DOHH2 (cell line): ENCODE results near the gene FOXC2.

ENCODE experiments used
- H3F3A ChIP-seq: fragments of 200-600 bp; sonication (generic), shearing (Covaris generic); 2 replicates; pipeline ENCODE4 v1.6.0; 2016; ENCODE audit warnings: antibody characterized with exemption, mild to moderate bottlenecking; ENCODE audit not compliant: control insufficient read depth, insufficient read depth
- H3K27ac ChIP-seq: fragments of 200-600 bp; sonication (generic); 2 replicates; pipeline ENCODE4 v1.5.1; 2014; ENCODE audit warnings: low read depth, mild to moderate bottlenecking, low read length, moderate library complexity
- H3K27me3 ChIP-seq: fragments of 200-600 bp; sonication (generic); 2 replicates; pipeline ENCODE4 v1.6.1; 2014; ENCODE audit warnings: mild to moderate bottlenecking, low read length, mixed read lengths; ENCODE audit not compliant: control insufficient read depth
- H3K36me3 ChIP-seq: fragments of 200-600 bp; sonication (generic); 2 replicates; pipeline ENCODE4 v1.6.1; 2014; ENCODE audit warnings: mild to moderate bottlenecking, low read length, moderate library complexity, mixed read lengths; ENCODE audit not compliant: control insufficient read depth
- H3K4me1 ChIP-seq: fragments of 200-600 bp; sonication (generic); 2 replicates; pipeline ENCODE4 v1.6.1; 2014; ENCODE audit warnings: mild to moderate bottlenecking, low read length, mixed read lengths; ENCODE audit not compliant: control insufficient read depth
- H3K4me2 ChIP-seq: fragments of 200-600 bp; sonication (generic); 2 replicates; pipeline ENCODE4 v1.6.0; 2014; ENCODE audit warnings: mild to moderate bottlenecking, low read length, moderate library complexity
- H3K4me3 ChIP-seq: fragments of 200-600 bp; sonication (generic); 2 replicates; pipeline ENCODE4 v1.5.1; 2014; ENCODE audit warnings: mild to moderate bottlenecking, low read length, mixed read lengths
- H3K79me2 ChIP-seq: fragments of 200-600 bp; sonication (generic); 2 replicates; pipeline ENCODE4 v1.6.1; 2014; ENCODE audit warnings: mild to moderate bottlenecking, low read length, mixed read lengths; ENCODE audit not compliant: control insufficient read depth
- H3K9me2 ChIP-seq: fragments of 200-600 bp; sonication (generic); replicated peaks from 2 replicates; pipeline ENCODE4 v1.6.1; 2014; ENCODE audit warnings: mild to moderate bottlenecking, low read length, mixed read lengths; ENCODE audit not compliant: control insufficient read depth
- H3K9me3 ChIP-seq: fragments of 200-600 bp; sonication (generic); 2 replicates; pipeline ENCODE4 v1.6.1; 2014; ENCODE audit warnings: antibody characterized with exemption, low read length, mixed read lengths; ENCODE audit not compliant: control insufficient read depth, insufficient read depth
- H4K20me1 ChIP-seq: fragments of 200-600 bp; sonication (generic); 2 replicates; pipeline ENCODE4 v1.6.0; 2014; ENCODE audit warnings: low read depth, mild to moderate bottlenecking, antibody characterized with exemption, low read length, moderate library complexity; ENCODE audit not compliant: control insufficient read depth, insufficient read depth
- CTCF ChIP-seq: fragments of 200-600 bp; sonication (generic); IDR thresholded peaks from one replicate; pipeline ENCODE4 v1.5.1; 2014; ENCODE audit warnings: antibody characterized with exemption, mild to moderate bottlenecking, low read depth, low read length; ENCODE audit not compliant: poor library complexity, severe bottlenecking
- EZH2phosphoT487 ChIP-seq: fragments of 200-600 bp; sonication (generic); IDR thresholded peaks from 2 replicates; pipeline ENCODE4 v1.6.1; 2017; ENCODE audit warnings: borderline replicate concordance, mild to moderate bottlenecking, antibody characterized with exemption, low read length, moderate library complexity, mixed read lengths

Gene FOXC2

DNA sequence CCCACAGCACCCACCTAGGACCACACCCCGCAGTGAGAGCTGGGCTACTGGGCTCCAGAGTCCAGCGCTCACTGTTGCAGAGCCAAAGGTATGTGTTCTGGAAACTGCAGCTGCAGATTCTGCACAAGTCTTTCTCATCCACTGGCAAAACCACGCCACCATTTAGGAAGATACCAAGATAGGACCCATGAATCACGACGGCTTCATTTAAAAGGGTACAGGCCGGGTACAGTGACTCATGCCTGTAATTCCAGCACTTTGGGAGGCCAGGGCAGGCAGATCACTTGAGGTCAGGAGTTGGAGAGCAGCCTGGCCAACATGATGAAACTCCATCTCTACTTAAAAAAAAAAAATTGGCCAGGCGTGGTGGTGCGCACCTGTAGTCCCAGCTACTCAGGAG, 37.5 kb upstream of the FOXC2 start:
- Histone ChIP-seq H4K20me1 (no peaks in the 10 kb centered on the region), H3K9me3 (no peaks in the 10 kb centered on the region), H3K4me2 (no peak overlapping the region), H3F3A (no peaks in the 10 kb centered on the region), H3K27ac (no peak overlapping the region), H3K4me1 (no peaks in the 10 kb centered on the region), H3K4me3 (no peak overlapping the region), H3K9me2 (no peaks in the 10 kb centered on the region), H3K79me2 (no peaks in the 10 kb centered on the region), H3K27me3 (no peaks in the 10 kb centered on the region), H3K36me3 (no peaks in the 10 kb centered on the region)
- TF ChIP-seq EZH2phosphoT487 (no peak), CTCF (no peak)

- H3K9me2 ChIP-seq: no peaks in the 10 kb centered on the region
- TF ChIP-seq CTCF (no peak), EZH2phosphoT487 (no peak)
- no peak overlapping the region for H3K4me2 ChIP-seq
- H4K20me1 ChIP-seq: no peaks in the 10 kb centered on the region
- no peaks in the 10 kb centered on the region for H3K79me2 ChIP-seq
- no peak overlapping the region for H3K4me3 ChIP-seq
- no peaks in the 10 kb centered on the region for H3K27me3 ChIP-seq
- H3K36me3 ChIP-seq: no peaks in the 10 kb centered on the region
- no peaks in the 10 kb centered on the region for H3F3A ChIP-seq
- H3K4me1 ChIP-seq: no peaks in the 10 kb centered on the region
- no peaks in the 10 kb centered on the region for H3K9me3 ChIP-seq
- H3K27ac ChIP-seq: no peak overlapping the region
These were observed 36.1 kb upstream of the FOXC2 start for GRCh38 chr16:86530251-86531190.

DNA sequence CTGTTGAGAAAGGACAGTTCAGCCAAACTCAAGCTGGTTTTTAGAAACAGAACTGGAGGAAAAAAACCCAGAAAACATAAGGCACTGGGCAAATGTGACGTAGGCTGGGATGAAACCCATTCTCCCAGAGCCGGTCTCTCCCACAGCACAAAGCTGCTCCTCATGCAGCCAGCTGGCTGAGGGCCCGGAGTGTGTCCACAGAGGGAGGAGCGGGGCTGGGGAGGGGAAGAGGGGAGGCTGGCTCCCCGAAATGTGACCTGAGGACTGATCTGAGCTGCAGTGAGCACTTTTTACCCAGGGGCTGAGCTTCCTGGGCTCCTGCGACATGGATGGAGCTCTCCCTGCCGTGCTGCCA, 35.5 kb upstream of the FOXC2 start:
- H3K4me2 ChIP-seq: no peak overlapping the region
- H3K9me2 ChIP-seq: no peaks in the 10 kb centered on the region
- H3K9me3 ChIP-seq: no peaks in the 10 kb centered on the region
- H3K27me3 ChIP-seq: no peaks in the 10 kb centered on the region
- H4K20me1 ChIP-seq: no peaks in the 10 kb centered on the region
- no peaks in the 10 kb centered on the region for H3K4me1 ChIP-seq
- no peak for TF ChIP-seq EZH2phosphoT487
- no peak for TF ChIP-seq CTCF
- H3K79me2 ChIP-seq: no peaks in the 10 kb centered on the region
- H3K4me3 ChIP-seq: no peak overlapping the region
- no peaks in the 10 kb centered on the region for H3K36me3 ChIP-seq
- no peak overlapping the region for H3K27ac ChIP-seq
- H3F3A ChIP-seq: no peaks in the 10 kb centered on the region
